T-helper 1 cell treated with Interleukin-12 subunit alpha and Interleukin-12 subunit beta and Interleukin-4 antibody, amounts not matched to agents 30 μg/mL and 1 μg/mL, for 36 hours (primary cell): ENCODE measurements around the gene FOXN3.
"Not testable (repeated sequence)": the region's sequence is repeated elsewhere in the genome, so short reads cannot be mapped to it uniquely, and the experiment has no call there.

ENCODE experiments used
- H3K27ac Mint-ChIP-seq: one replicate; pipeline ENCODE4 v1.8.0; 2021; ENCODE audit warnings: mild to moderate bottlenecking, mixed read lengths
- H3K27me3 Mint-ChIP-seq: one replicate; pipeline ENCODE4 v1.8.0; 2021; ENCODE audit warnings: low read depth, mixed read lengths
- H3K36me3 Mint-ChIP-seq: one replicate; pipeline ENCODE4 v1.8.0; 2021; ENCODE audit warnings: low read depth, mixed read lengths
- H3K4me1 Mint-ChIP-seq: one replicate; pipeline ENCODE4 v1.8.0; 2021; ENCODE audit warnings: low read depth, mixed read lengths
- H3K4me3 Mint-ChIP-seq: one replicate; pipeline ENCODE4 v1.8.0; 2021; ENCODE audit warnings: mild to moderate bottlenecking, moderate library complexity, mixed read lengths
- H3K9me3 Mint-ChIP-seq: one replicate; pipeline ENCODE4 v1.8.0; 2021; ENCODE audit warnings: mixed read lengths

Gene FOXN3

GRCh38 chr14:89121968-89122620 lies 294.9 kb downstream of the FOXN3 start:
- H3K4me1 Mint-ChIP-seq, result no peaks in the 10 kb centered on the region
- no peak overlapping the region for H3K27ac Mint-ChIP-seq
- no peaks in the 10 kb centered on the region for H3K9me3 Mint-ChIP-seq
- H3K4me3 Mint-ChIP-seq, result no peak overlapping the region
- no peaks in the 10 kb centered on the region for H3K36me3 Mint-ChIP-seq
- H3K27me3 Mint-ChIP-seq, result peaks cover 3% of the 10 kb centered on the region

- H3K36me3 Mint-ChIP-seq, result no peaks in the 10 kb centered on the region
- H3K27ac Mint-ChIP-seq, result no peak overlapping the region
- no peaks in the 10 kb centered on the region for H3K9me3 Mint-ChIP-seq
- no peak overlapping the region for H3K4me3 Mint-ChIP-seq
- peaks cover 4% of the 10 kb centered on the region for H3K27me3 Mint-ChIP-seq
- no peaks in the 10 kb centered on the region for H3K4me1 Mint-ChIP-seq
These were observed 300.0 kb downstream of the FOXN3 start for GRCh38 chr14:89117012-89117411.

DNA sequence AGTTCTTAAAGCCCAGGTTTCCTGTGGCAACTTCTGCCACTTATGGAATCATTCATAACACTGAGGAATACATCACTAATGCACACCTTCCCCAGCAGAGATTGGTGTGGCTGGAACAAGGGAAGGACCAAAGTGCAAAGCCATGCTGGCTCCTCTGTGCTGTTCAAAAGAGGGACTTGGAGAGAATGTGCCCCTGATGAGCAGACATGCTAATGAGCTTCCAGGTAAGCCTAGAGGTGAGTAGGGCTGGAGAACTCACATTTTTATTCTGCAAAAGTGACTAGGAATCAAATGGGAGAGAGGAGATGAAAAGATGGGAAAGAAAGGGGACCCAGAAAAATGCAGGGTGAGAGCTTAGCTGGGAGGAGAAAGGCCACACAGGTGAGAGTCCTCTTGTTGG lies 302.9 kb downstream of the FOXN3 start:
- no peaks in the 10 kb centered on the region for H3K9me3 Mint-ChIP-seq
- H3K36me3 Mint-ChIP-seq, result no peaks in the 10 kb centered on the region
- H3K27ac Mint-ChIP-seq, result no peak overlapping the region
- peaks cover 4% of the 10 kb centered on the region for H3K27me3 Mint-ChIP-seq
- H3K4me1 Mint-ChIP-seq, result no peaks in the 10 kb centered on the region
- no peak overlapping the region for H3K4me3 Mint-ChIP-seq

DNA sequence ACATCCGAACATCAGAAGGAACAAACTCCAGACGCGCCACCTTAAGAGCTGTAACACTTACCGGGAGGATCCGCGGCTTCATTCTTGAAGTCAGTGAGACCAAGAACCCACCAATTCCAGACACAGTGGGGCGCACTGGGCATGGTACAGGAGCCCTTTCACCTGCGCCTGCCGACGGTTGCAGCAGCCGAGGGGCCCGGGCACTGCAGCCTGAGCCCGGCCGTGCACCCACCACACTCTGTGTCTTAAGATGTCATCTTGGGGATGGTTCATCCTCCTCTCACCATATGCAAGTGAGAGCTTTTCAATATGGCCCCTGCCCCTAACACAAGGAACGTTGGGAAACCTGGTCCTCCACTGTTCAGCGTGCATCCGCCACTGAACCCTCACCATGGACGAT lies 304.3 kb downstream of the FOXN3 start:
- Mint-ChIP-seq H3K27ac (no peak overlapping the region), H3K9me3 (no peaks in the 10 kb centered on the region), H3K4me1 (no peaks in the 10 kb centered on the region), H3K27me3 (peaks cover 4% of the 10 kb centered on the region), H3K4me3 (no peak overlapping the region), H3K36me3 (no peaks in the 10 kb centered on the region)

GRCh38 chr14:89111766-89112543 lies 305.1 kb downstream of the FOXN3 start:
- not testable (repeated sequence) for H3K27ac Mint-ChIP-seq, H3K4me3 Mint-ChIP-seq, H3K4me1 Mint-ChIP-seq, H3K27me3 Mint-ChIP-seq, H3K36me3 Mint-ChIP-seq, H3K9me3 Mint-ChIP-seq

DNA sequence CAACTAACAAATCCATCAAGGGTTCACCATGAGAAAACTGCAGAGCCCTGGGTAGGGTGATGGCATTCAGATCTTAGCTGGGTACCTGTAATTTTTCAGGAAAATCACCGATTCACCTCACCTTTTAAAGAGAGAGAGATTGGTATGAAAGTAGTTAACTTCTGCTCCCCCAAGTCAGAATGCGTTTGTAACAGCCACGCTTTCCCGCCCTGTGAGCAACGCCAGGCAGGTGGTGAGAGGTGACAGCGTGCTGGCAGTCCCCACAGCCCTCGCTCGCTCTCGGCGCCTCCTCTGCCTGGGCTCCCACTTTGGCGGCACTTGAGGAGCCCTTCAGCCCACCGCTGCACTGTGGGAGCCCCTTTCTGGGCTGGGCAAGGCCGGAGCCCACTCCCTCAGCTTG lies 305.8 kb downstream of the FOXN3 start:
- H3K36me3 Mint-ChIP-seq, H3K9me3 Mint-ChIP-seq, H3K27ac Mint-ChIP-seq, H3K4me1 Mint-ChIP-seq, H3K27me3 Mint-ChIP-seq, H3K4me3 Mint-ChIP-seq: not testable (repeated sequence)

- peaks cover 4% of the 10 kb centered on the region for H3K27me3 Mint-ChIP-seq
- no peaks in the 10 kb centered on the region for H3K36me3 Mint-ChIP-seq
- H3K27ac Mint-ChIP-seq, result no peak overlapping the region
- no peak overlapping the region for H3K4me3 Mint-ChIP-seq
- H3K9me3 Mint-ChIP-seq, result no peaks in the 10 kb centered on the region
- H3K4me1 Mint-ChIP-seq, result no peaks in the 10 kb centered on the region
These were observed 306.9 kb downstream of the FOXN3 start for GRCh38 chr14:89110110-89110509.

- Mint-ChIP-seq H3K36me3 (no peaks in the 10 kb centered on the region), H3K27me3 (no peaks in the 10 kb centered on the region), H3K9me3 (no peaks in the 10 kb centered on the region), H3K4me3 (no peak overlapping the region), H3K27ac (no peak overlapping the region), H3K4me1 (no peaks in the 10 kb centered on the region)
These were observed 308.4 kb downstream of the FOXN3 start for GRCh38 chr14:89108608-89109007.

DNA sequence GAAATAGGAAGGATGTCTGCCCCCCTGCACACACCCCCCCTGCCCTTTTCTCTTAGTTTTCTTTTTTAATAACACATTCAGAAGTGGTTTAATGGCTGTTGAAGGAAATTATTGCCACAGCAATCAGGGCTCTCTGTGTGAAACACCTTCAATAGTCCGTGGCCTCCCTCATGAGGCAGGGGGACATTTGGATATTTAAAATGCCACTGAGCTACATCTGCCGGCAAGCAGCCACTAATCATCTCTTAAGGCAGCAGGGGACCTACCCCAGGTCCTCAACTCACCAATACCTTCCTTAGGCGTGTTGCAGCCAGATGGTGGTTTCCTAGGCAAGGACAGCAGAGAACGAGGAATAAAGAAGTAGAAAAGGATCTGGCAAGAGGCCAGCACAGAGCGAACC lies 309.4 kb downstream of the FOXN3 start:
- no peak overlapping the region for H3K4me3 Mint-ChIP-seq
- H3K4me1 Mint-ChIP-seq, result no peaks in the 10 kb centered on the region
- H3K27ac Mint-ChIP-seq, result no peak overlapping the region
- no peaks in the 10 kb centered on the region for H3K36me3 Mint-ChIP-seq
- H3K9me3 Mint-ChIP-seq, result no peaks in the 10 kb centered on the region
- no peaks in the 10 kb centered on the region for H3K27me3 Mint-ChIP-seq
